Measurements from ENCODE around the gene CDH23. TPM values are rescaled to one million over a fixed set of nuclear protein-coding genes. Genes with fewer than 3 reads are reported as not detected.
A peak's percentile ranks its signal among the peaks of the same experiment; 100 is the strongest.

The CDH23 gene
- total and polyA plus RNA-seq, 8 donors: 3.4 to 64.6 (median 9.9) TPM

GRCh38 chr10:71512761-71513539, 116.2 kb downstream of the CDH23 start:
- Histone ChIP-seq H3K9me3 (no peaks in the 10 kb centered on the region), H3K36me3 (no peaks in the 10 kb centered on the region), H3K4me1 (no peaks in the 10 kb centered on the region), H3K4me3 (no peak overlapping the region), H3K27ac (peak overlapping the region in 1 of 4 donors; percentile 4), H3K27me3 (no peaks in the 10 kb centered on the region)
- ATAC-seq: peak; percentile 34 to 83 (median 74)
- FAIRE-seq: no peak
- WGBS, 2 donors: 25 to 33% methylated on average over 5 of the region's 5 CpGs
- intact Hi-C loops (cut with DNase I): no loop called here
- peak in 5 of 6 donors; percentile 24 to 78 (median 51) for DNase-seq
- TF ChIP-seq, protein P1, sequence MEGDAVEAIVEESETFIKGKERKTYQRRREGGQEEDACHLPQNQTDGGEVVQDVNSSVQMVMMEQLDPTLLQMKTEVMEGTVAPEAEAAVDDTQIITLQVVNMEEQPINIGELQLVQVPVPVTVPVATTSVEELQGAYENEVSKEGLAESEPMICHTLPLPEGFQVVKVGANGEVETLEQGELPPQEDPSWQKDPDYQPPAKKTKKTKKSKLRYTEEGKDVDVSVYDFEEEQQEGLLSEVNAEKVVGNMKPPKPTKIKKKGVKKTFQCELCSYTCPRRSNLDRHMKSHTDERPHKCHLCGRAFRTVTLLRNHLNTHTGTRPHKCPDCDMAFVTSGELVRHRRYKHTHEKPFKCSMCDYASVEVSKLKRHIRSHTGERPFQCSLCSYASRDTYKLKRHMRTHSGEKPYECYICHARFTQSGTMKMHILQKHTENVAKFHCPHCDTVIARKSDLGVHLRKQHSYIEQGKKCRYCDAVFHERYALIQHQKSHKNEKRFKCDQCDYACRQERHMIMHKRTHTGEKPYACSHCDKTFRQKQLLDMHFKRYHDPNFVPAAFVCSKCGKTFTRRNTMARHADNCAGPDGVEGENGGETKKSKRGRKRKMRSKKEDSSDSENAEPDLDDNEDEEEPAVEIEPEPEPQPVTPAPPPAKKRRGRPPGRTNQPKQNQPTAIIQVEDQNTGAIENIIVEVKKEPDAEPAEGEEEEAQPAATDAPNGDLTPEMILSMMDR (IDR thresholded peaks at IDR 0.05): no peak

DNA sequence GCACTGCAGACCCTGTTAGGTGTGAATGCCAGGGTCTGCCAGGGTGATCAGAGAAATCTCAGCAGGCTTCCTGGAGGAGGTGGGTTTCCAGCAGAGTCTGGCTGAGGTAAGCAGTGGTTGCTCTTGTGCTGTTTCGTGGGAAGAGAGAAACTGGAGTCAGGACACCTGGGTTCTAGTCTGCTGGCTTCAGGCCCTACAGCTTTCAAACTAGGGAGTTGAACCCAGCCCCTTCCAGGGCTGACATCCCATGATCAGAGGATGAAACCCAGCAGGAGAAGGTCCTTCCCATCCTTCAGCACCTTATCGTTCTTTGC, 116.8 kb downstream of the CDH23 start:
- FAIRE-seq (no peak), DNase-seq (no peak), ATAC-seq (no peak)
- TF ChIP-seq, protein P1 (IDR thresholded peaks at IDR 0.05): no peak
- intact Hi-C loops (cut with DNase I): no loop called here
- 79 to 87% methylated on average over 2 of the region's 2 CpGs for WGBS, 2 donors
- Histone ChIP-seq H3K27ac (peak overlapping the region in 1 of 4 donors; percentile 4), H3K9me3 (no peaks in the 10 kb centered on the region), H3K4me3 (no peak overlapping the region), H3K27me3 (no peaks in the 10 kb centered on the region), H3K36me3 (no peaks in the 10 kb centered on the region), H3K4me1 (no peaks in the 10 kb centered on the region)

DNA sequence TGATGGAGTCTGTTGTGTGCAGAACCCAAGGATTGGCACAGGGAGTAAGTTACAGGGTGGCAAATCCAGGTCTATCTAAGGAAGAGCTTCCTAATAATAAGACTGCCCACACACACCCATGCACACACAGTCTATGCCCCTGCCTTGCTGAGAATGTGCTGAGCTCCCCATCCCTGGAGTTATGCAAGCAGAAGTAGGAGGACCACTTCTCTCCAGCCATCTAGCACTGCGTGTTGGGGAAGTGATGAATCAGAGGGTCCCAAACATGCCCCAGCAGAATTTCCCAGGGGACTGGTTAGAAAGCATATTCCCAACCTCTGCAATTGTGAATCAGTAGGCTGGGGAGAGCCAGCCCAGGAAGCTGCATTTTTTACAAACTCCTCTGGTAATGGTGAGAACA, 117.2 kb downstream of the CDH23 start:
- Histone ChIP-seq H3K36me3 (no peaks in the 10 kb centered on the region), H3K27me3 (no peaks in the 10 kb centered on the region), H3K27ac (no peak overlapping the region), H3K4me3 (no peak overlapping the region), H3K9me3 (no peaks in the 10 kb centered on the region), H3K4me1 (no peaks in the 10 kb centered on the region)
- no peak for FAIRE-seq
- 88 to 90% methylated on average over 1 of the region's 1 CpG for WGBS, 2 donors
- ATAC-seq: no peak
- intact Hi-C loops (cut with DNase I): no loop called here
- TF ChIP-seq, protein P1 (IDR thresholded peaks at IDR 0.05): no peak
- no peak for DNase-seq

DNA sequence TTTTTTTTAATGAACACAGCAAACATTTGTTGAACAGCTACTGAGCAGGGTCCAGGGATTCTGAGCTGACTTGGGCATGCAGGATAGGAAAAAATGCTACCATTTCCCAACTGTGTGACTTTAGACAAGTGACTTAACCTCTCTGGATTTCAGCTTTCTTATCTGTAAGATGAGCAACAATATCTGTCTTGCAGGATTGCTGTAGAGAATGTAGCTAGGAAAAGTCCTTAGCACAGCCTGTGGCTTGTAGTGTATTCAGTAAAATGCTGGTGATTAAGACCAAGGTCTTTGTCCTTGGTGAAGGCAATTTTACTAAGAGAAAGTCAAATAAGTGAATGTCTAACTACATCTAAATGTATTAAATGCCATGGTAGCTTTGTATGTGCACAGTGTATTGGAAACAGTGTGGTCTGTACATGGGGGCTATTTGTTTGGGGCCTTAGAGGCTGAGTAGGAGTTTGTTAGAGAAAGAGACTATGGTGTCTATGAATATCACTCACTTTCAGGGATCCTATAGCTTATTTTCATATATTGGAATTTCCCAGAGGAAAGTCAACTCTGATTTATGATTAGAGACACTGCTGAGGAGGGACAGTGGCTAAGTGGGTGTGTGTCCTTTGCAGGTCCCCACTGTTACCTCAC, 118.9 kb downstream of the CDH23 start:
- Histone ChIP-seq H3K4me3 (no peak overlapping the region), H3K4me1 (no peaks in the 10 kb centered on the region), H3K27me3 (no peaks in the 10 kb centered on the region), H3K36me3 (no peaks in the 10 kb centered on the region), H3K9me3 (no peaks in the 10 kb centered on the region), H3K27ac (no peak overlapping the region)
- ATAC-seq (no peak), FAIRE-seq (no peak), DNase-seq (no peak)
- TF ChIP-seq, protein P1 (IDR thresholded peaks at IDR 0.05): no peak
- intact Hi-C loops (cut with DNase I): no loop called here

DNA sequence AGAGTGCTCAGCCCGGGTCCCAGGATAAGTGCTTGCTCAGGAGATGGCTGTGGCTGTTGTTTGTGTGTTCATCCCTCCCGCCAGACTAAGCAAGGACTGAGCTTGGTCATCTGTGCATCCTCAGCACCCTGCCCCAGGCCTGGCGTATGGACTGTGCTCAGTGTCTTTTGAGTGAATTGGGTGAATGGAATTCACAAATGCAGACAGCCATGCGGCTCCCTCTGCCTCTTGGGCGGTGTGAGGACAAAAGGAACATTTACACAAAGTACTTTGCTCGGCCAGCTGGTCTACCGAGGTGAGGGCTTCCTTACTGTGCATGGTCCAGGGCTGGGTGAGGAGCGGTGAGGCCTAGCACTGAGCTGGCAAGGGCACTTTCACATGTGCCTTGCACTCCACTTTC, 120.2 kb downstream of the CDH23 start:
- no peak overlapping the region for H3K4me3 ChIP-seq
- FAIRE-seq: no peak
- no peaks in the 10 kb centered on the region for H3K36me3 ChIP-seq
- no peaks in the 10 kb centered on the region for H3K27me3 ChIP-seq
- WGBS, 2 donors: 73% methylated on average over 8 of the region's 8 CpGs
- DNase-seq: no peak
- no peaks in the 10 kb centered on the region for H3K9me3 ChIP-seq
- no peaks in the 10 kb centered on the region for H3K4me1 ChIP-seq
- no peak for ATAC-seq
- H3K27ac ChIP-seq: no peak overlapping the region
- TF ChIP-seq, protein P1 (IDR thresholded peaks at IDR 0.05): no peak
- intact Hi-C loops (cut with DNase I): no loop called here
